SKM-1 (cell line): Measurements from ENCODE around the gene MPDU1.
"Not testable (repeated sequence)": the region's sequence is repeated elsewhere in the genome, so short reads cannot be mapped to it uniquely, and the experiment has no call there.

ENCODE experiments used
- DNase-seq: peaks from one replicate; lab custom pipeline; 2025; ENCODE audit not compliant: unreplicated experiment; lab: John Stamatoyannopoulos, UW

MPDU1 gene

GRCh38 chr17:7614425-7615264, 31.0 kb downstream of the MPDU1 start, which contains the start of gene FXR2:
Gene FXR2 (minus strand): TSS chr17:7614897. CDS start chr17:7614532, 365 bp downstream.
- peak; percentile 95 for DNase-seq

- DNase-seq, result no peak
These were observed 31.7 kb downstream of the MPDU1 start for GRCh38 chr17:7615265-7615747.

GRCh38 chr17:7618608-7619007, 35.0 kb downstream of the MPDU1 start:
- DNase-seq, result no peak

- DNase-seq, result no peak
These were observed 37.2 kb downstream of the MPDU1 start for GRCh38 chr17:7620835-7621234.

GRCh38 chr17:7623661-7624060, 40.0 kb downstream of the MPDU1 start:
- DNase-seq, result no peak

GRCh38 chr17:7625749-7626148, 42.1 kb downstream of the MPDU1 start:
- DNase-seq, result not testable (repeated sequence)

- DNase-seq, result no peak
These were observed 42.7 kb downstream of the MPDU1 start for GRCh38 chr17:7626307-7626706.

- DNase-seq, result no peak
These were observed 43.3 kb downstream of the MPDU1 start for GRCh38 chr17:7626956-7627249.

GRCh38 chr17:7627250-7628121, 43.8 kb downstream of the MPDU1 start, which contains the start of gene SAT2:
Gene SAT2 (minus strand): TSS chr17:7627821. CDS start chr17:7627635, 186 bp downstream.
- DNase-seq, result no peak

GRCh38 chr17:7629939-7630571, 46.4 kb downstream of the MPDU1 start, which contains the start of gene SHBG:
Gene SHBG (plus strand): TSS chr17:7630135. CDS start chr17:7630173, 38 bp downstream.
- DNase-seq, result no peak

- no peak for DNase-seq
These were observed 48.0 kb downstream of the MPDU1 start for GRCh38 chr17:7631398-7632380.

GRCh38 chr17:7632492-7632894, 48.8 kb downstream of the MPDU1 start:
- DNase-seq, result no peak

GRCh38 chr17:7633093-7633492, 49.4 kb downstream of the MPDU1 start:
- no peak for DNase-seq

- no peak for DNase-seq
These were observed 50.7 kb downstream of the MPDU1 start for GRCh38 chr17:7634384-7634783.

GRCh38 chr17:7636163-7636562, 52.5 kb downstream of the MPDU1 start:
- DNase-seq, result no peak
